ENCODE data around the gene NSD2.
A peak's percentile ranks its signal among the peaks of the same experiment; 100 is the strongest.
"Not testable (repeated sequence)": the region's sequence is repeated elsewhere in the genome, so short reads cannot be mapped to it uniquely, and the experiment has no call there.

The NSD2 gene

DNA sequence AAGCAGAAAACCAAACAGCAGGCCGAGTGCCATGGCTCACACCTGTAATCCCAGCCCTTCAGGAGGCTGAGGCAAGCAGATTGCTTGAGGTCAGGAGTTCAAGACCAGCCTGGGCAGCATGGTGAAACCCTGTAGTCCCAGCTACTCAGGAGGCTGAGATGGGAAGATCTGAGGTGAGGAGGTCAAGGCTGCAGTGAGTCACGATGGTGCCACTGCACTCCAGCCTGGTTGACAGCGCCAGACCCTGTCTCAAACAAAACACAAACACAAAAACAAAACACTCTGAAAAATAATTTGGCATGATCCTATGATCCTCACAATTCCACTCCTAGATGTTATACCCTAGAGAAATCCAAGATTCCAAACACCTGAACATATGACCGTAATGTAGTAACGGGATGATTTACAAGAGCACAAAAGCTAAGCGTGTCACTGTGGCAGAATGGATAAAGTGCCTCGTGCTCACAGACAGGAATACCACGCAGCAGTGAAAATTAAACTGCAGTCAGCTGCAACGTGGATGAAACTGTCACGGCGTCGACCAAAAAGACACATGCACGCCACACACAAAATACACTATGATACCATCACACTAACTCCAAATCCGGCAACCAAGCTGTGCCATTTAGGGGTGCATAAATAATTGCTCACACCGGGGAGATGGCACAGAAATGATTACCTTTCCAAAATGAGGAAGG, 135.9 kb downstream of the NSD2 start:
- Histone ChIP-seq H3K27ac (ENCODE audit: low read depth, low read length) (no peak overlapping the region), H3K9ac (ENCODE audit: low read length) (no peak overlapping the region), H3K4me3 (ENCODE audit: low read length) (peak overlapping the region; percentile 86), H3K27me3 (ENCODE audit: control insufficient read depth, insufficient read depth, low read length) (no peaks in the 10 kb centered on the region), H3K36me3 (ENCODE audit: control insufficient read depth, insufficient read depth, low read length) (no peaks in the 10 kb centered on the region), H3K4me1 (ENCODE audit: control insufficient read depth, insufficient read depth, low read length) (peaks cover 7% of the 10 kb centered on the region)

DNA sequence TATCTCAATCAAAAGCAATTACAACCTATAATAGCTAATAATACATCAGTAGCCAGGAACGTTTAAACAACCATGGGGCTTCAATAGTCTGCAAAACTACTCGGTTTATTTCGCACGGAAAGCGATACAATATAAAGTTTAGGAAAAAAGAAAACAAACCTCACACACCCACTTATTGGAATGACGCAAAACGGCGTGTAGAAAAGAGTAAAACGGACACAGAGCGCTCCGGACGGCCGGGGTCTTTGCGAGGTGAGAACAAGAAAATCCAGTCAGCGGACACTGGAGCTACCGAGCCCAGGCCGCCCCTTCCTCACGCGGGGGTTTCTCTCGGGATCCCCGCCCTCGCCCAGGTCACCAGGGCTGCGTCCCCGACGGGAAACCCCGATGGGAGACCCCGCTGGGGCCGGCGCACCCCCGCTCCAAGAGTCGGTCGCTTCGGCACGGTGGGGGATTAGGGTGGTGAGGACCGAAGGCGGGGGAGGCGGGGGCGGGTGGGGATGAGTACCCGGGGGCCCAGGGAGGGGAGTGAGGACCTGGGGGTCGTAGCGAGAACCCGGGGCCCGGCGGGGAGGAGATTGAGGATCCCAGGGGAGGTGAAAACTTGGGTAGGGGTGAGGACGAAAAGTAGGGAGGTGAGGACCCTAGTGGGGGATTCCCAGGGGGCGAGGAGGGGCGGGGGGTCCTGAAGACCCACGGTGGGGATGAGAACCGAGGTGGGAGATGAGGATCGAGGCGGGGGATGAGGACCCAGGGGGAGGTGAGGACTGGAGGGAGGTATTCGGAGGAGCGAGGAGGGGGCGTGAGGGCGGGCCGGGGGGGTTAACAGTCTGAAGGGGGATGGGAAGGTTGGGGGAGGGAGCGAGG, 136.8 kb downstream of the NSD2 start:
- H3K9ac ChIP-seq (ENCODE audit: low read length): peak overlapping the region; percentile 21
- H3K4me1 ChIP-seq (ENCODE audit: control insufficient read depth, insufficient read depth, low read length): peaks cover 7% of the 10 kb centered on the region
- peak overlapping the region; percentile 99 for H3K27ac ChIP-seq (ENCODE audit: low read depth, low read length)
- no peaks in the 10 kb centered on the region for H3K36me3 ChIP-seq (ENCODE audit: control insufficient read depth, insufficient read depth, low read length)
- H3K27me3 ChIP-seq (ENCODE audit: control insufficient read depth, insufficient read depth, low read length): no peaks in the 10 kb centered on the region
- peak overlapping the region; percentile 86 for H3K4me3 ChIP-seq (ENCODE audit: low read length)

DNA sequence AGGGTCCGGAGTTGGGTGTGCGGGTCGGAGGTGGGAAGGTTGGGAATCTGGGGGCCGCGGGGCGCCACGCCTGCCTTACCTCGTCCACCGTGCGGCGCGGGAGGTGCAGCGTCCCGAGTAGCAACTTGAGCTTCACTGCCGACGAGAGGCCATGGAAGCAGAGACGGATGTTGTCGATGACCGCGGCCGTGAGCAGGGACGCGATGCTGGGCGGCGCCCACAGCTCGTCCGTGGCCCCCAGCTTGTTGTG, 137.4 kb downstream of the NSD2 start:
- Histone ChIP-seq H3K27me3 (ENCODE audit: control insufficient read depth, insufficient read depth, low read length) (no peaks in the 10 kb centered on the region), H3K27ac (ENCODE audit: low read depth, low read length) (peak overlapping the region; percentile 99), H3K4me1 (ENCODE audit: control insufficient read depth, insufficient read depth, low read length) (peaks cover 7% of the 10 kb centered on the region), H3K36me3 (ENCODE audit: control insufficient read depth, insufficient read depth, low read length) (no peaks in the 10 kb centered on the region), H3K9ac (ENCODE audit: low read length) (peak overlapping the region; percentile 82), H3K4me3 (ENCODE audit: low read length) (peak overlapping the region; percentile 86)

DNA sequence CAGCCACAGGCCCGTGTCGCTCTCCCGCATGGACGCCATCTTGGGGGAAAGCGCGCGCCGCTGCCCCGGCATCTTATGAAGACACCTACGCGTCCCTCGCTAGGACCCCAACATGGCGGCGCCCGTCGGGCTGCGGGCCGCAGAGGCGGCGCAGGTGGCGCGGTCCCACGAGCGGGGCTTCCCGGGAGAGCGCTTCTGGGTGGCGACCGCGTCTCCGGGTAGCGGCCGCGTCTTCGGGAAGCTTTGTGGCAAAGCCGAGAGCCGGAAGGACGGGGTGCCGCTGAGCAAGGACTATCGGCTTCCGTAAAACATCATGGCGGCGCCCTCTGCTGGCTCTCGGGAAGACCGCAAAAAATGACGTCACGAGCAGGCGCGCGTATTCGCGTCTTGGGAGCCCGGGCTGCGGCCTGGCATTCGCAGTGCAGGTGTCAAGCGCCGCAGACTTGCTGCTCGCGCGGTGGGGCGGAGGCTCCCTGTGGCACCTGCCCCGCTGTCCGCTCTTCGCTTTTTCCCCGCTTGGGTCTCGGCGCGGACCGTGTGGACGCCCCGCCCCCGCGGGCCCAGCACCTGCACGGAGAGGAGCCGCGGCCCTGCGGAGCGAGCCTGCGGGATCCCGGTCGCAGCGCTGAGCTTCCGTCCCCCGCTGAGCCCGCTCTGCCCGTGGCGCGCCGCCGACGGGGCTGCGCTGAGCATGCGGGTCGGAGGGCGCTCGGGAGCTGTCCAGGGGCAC, 137.9 kb downstream of the NSD2 start, which contains the start of gene NELFA:
NELFA (minus strand) TSS at position 54 of the 730 bp plus-strand sequence; CDS start at position 39, 15 bp downstream.
- H3K36me3 ChIP-seq (ENCODE audit: control insufficient read depth, insufficient read depth, low read length): no peaks in the 10 kb centered on the region
- H3K27ac ChIP-seq (ENCODE audit: low read depth, low read length): peak within 1 kb of the TSS; percentile 99
- H3K27me3 ChIP-seq (ENCODE audit: control insufficient read depth, insufficient read depth, low read length): no peaks in the 10 kb centered on the region
- peaks cover 7% of the 10 kb centered on the region for H3K4me1 ChIP-seq (ENCODE audit: control insufficient read depth, insufficient read depth, low read length)
- peak within 1 kb of the TSS; percentile 86 for H3K4me3 ChIP-seq (ENCODE audit: low read length)
- H3K9ac ChIP-seq (ENCODE audit: low read length): peak within 1 kb of the TSS; percentile 82

DNA sequence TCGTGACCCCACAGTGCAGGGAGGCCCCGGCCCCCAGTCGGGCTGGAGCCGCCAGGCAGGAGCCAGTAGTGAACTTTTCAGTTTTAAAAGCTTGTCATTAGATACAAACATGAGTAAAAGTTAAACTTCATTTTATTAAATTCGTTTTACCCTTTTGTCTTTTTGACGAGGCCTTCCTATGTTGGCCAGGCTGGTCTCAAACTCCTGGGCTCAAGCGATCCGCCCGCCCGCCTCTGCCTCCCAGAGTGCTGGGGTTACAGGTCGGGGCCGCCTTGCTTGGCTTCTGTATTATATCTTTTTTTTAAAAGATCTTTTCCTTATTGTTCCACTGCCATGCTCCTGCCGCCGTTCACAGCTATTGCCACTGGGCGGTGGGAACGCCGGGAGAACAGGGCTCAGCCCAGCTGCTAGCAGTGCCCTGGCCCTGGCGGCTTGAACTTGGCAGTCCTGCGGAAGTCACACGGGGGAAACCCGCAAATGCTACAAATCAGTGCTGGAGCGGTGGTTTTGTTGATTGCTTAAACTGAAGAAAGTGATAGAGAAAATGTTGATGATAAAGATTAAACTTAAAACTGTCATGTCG, 138.5 kb downstream of the NSD2 start:
- Histone ChIP-seq H3K4me3 (ENCODE audit: low read length) (peak overlapping the region; percentile 86), H3K36me3 (ENCODE audit: control insufficient read depth, insufficient read depth, low read length) (no peaks in the 10 kb centered on the region), H3K27ac (ENCODE audit: low read depth, low read length) (peak overlapping the region; percentile 99), H3K27me3 (ENCODE audit: control insufficient read depth, insufficient read depth, low read length) (no peaks in the 10 kb centered on the region), H3K4me1 (ENCODE audit: control insufficient read depth, insufficient read depth, low read length) (peaks cover 7% of the 10 kb centered on the region), H3K9ac (ENCODE audit: low read length) (peak overlapping the region; percentile 28)

DNA sequence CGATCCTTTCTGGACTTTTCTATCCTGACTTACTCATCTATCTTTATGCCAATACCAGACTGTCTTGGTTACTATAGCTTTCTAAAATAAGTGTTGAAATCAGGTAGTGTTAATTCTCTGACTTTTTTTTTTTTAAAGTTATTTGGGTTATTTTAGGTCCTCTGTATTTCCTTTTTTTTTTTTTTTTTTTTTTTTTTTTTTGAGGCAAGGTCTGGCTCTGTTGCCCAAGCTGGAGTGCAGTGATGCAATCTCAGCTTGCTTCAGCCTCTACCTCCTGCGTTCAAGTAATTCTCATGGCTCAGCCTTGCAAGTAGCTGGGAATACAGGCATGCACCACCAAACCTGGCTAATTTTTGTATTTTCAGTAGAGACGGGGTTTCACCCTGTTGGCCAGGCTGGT, 140.4 kb downstream of the NSD2 start:
- H3K36me3 ChIP-seq (ENCODE audit: control insufficient read depth, insufficient read depth, low read length): no peaks in the 10 kb centered on the region

DNA sequence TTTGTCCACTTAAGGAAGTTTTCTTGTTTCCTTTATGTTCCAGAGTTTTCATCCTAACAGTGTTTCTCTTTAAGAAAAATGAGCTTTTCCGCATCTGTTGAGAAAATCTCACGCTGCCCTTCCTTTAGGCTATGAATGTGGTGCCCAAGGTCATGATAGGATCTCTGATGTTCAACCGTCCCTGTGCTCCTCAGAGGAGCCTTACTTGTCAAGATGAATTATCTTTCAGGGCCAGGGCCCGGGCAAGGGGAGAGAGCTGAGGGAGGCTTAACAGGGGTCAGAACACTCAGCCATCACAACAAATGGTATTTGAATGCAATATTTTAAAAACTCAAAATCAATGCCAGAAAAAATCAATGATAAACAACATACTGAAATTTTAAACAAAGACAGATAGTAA, 143.8 kb downstream of the NSD2 start:
- Histone ChIP-seq H3K27ac (ENCODE audit: low read depth, low read length) (no peak overlapping the region), H3K4me3 (ENCODE audit: low read length) (no peak overlapping the region), H3K4me1 (ENCODE audit: control insufficient read depth, insufficient read depth, low read length) (no peaks in the 10 kb centered on the region), H3K9ac (ENCODE audit: low read length) (no peak overlapping the region), H3K36me3 (ENCODE audit: control insufficient read depth, insufficient read depth, low read length) (no peaks in the 10 kb centered on the region), H3K27me3 (ENCODE audit: control insufficient read depth, insufficient read depth, low read length) (no peaks in the 10 kb centered on the region)

More for the DNA sequence above, 140.4 kb downstream of the NSD2 start:
- Histone ChIP-seq H3K9ac (ENCODE audit: low read length) (no peak overlapping the region), H3K27me3 (ENCODE audit: control insufficient read depth, insufficient read depth, low read length) (no peaks in the 10 kb centered on the region), H3K4me3 (ENCODE audit: low read length) (no peak overlapping the region), H3K27ac (ENCODE audit: low read depth, low read length) (no peak overlapping the region), H3K4me1 (ENCODE audit: control insufficient read depth, insufficient read depth, low read length) (peaks cover 7% of the 10 kb centered on the region)

DNA sequence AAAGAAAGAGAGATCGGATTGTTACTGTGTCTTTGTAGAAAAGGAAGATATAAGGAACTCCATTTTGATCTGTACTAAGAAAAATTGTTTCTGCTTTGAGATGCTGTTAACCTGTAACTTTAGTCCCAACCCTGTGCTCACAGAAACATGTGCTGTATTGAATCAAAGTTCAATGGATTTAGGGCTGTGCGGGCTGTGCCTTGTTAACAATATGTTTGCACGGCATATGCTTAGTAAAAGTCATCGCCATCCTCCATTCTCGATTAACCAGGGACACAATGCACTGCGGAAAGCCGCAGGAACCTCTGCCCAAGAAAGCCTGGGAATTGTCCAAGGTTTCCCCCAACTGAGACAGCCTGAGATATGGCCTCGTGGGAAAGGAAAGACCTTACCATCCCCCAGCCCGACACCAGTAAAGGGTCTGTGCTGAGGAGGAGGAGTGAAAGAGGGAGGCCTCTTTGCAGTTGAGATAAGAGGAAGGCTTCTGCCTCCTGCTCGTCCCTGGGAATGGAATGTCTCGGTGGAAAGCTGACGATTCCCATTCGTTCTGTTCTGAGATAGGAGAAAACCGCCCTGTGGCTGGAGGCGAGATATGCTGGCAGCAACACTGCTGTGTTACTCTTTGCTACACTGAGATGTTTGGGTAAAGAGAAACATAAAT, 150.3 kb downstream of the NSD2 start:
- not testable (repeated sequence) for H3K4me1 ChIP-seq (ENCODE audit: control insufficient read depth, insufficient read depth, low read length); H3K4me3 ChIP-seq (ENCODE audit: low read length); H3K36me3 ChIP-seq (ENCODE audit: control insufficient read depth, insufficient read depth, low read length); H3K27ac ChIP-seq (ENCODE audit: low read depth, low read length); H3K27me3 ChIP-seq (ENCODE audit: control insufficient read depth, insufficient read depth, low read length); H3K9ac ChIP-seq (ENCODE audit: low read length)

DNA sequence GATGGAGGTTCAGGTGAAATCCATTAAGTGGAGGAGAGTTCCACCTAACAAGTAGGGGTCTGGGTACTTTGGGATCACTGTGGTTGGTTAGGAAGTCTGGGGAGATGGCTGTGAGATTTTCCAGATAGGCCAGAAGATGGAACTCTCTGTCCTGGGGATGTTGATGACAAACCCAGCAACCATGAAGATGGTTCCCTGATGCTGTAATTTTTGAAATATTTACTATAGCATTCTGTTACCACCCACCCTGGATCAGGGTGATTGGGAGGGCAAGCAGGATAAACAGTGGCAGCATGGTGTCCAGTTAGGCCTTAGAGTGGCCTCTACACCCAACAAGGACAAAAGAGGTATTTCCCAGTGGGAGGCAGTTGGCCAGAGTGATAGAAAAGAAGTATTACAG, 153.5 kb downstream of the NSD2 start:
- Histone ChIP-seq H3K36me3 (ENCODE audit: control insufficient read depth, insufficient read depth, low read length) (no peaks in the 10 kb centered on the region), H3K27me3 (ENCODE audit: control insufficient read depth, insufficient read depth, low read length) (no peaks in the 10 kb centered on the region), H3K9ac (ENCODE audit: low read length) (no peak overlapping the region), H3K27ac (ENCODE audit: low read depth, low read length) (no peak overlapping the region), H3K4me1 (ENCODE audit: control insufficient read depth, insufficient read depth, low read length) (no peaks in the 10 kb centered on the region), H3K4me3 (ENCODE audit: low read length) (no peak overlapping the region)

DNA sequence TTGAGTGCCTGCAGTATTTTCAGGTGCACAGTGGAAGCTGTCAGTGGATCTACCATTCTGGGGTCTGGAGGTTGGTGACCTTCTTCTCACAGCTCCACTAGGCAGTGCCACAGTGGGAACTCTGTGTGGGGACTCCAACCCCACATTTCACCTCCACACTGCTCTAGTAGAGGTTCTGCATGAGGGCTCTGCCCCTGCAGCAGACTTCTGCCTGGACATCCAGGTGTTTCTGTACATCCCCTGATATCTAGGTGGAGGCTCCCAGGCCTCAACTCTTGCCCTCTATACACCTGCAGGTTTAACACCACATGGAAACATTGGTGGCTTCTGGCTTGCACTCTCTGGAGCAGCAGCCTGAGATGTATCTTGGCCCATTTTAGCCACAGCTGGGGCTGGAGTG, 154.6 kb downstream of the NSD2 start:
- Histone ChIP-seq H3K27me3 (ENCODE audit: control insufficient read depth, insufficient read depth, low read length) (no peaks in the 10 kb centered on the region), H3K4me1 (ENCODE audit: control insufficient read depth, insufficient read depth, low read length) (no peaks in the 10 kb centered on the region), H3K4me3 (ENCODE audit: low read length) (no peak overlapping the region), H3K9ac (ENCODE audit: low read length) (no peak overlapping the region), H3K36me3 (ENCODE audit: control insufficient read depth, insufficient read depth, low read length) (no peaks in the 10 kb centered on the region), H3K27ac (ENCODE audit: low read depth, low read length) (no peak overlapping the region)

DNA sequence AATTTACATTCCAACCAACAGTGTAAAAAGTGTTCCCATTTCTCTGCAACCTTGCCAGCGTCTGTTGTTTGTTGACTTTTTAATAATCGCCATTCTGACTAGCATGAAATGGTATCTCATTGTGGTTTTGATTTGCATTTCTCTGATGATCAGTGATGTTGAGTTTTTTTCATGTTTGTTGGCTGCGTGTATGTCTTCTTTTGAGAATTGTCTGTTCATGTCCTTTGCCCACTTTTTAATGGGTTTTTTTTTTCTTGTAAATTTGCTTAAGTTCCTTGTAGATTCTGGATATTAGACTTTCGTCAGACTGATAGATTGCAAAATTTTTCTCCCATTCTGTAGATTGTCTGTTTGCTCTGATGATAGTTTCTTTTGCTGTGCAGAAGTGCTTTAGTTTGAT, 155.9 kb downstream of the NSD2 start:
- H3K36me3 ChIP-seq (ENCODE audit: control insufficient read depth, insufficient read depth, low read length); H3K4me3 ChIP-seq (ENCODE audit: low read length); H3K27me3 ChIP-seq (ENCODE audit: control insufficient read depth, insufficient read depth, low read length); H3K27ac ChIP-seq (ENCODE audit: low read depth, low read length); H3K4me1 ChIP-seq (ENCODE audit: control insufficient read depth, insufficient read depth, low read length); H3K9ac ChIP-seq (ENCODE audit: low read length): not testable (repeated sequence)

DNA sequence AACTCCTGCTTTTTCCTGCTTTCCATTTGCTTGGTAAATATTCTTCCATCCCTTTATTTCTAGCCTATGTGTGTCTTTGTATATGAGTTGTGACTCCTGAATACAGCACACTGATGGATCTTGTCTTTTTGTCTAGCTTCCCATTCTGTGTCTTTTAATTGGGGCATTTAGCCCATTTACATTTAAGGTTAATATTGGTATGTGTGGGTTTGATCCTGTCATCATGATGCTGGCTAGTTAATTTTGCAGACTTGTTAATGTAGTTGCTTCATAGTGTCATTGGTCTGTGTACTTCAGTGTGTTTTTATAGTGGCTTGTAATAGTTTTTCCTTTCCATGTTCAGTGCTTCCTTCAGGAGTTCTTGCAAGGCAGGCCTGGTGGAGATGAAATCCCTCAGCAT, 160.0 kb downstream of the NSD2 start:
- H3K4me1 ChIP-seq (ENCODE audit: control insufficient read depth, insufficient read depth, low read length); H3K27me3 ChIP-seq (ENCODE audit: control insufficient read depth, insufficient read depth, low read length); H3K9ac ChIP-seq (ENCODE audit: low read length); H3K36me3 ChIP-seq (ENCODE audit: control insufficient read depth, insufficient read depth, low read length); H3K4me3 ChIP-seq (ENCODE audit: low read length); H3K27ac ChIP-seq (ENCODE audit: low read depth, low read length): not testable (repeated sequence)

Data from rectal smooth muscle tissue (tissue), 1 donor.